ENCODE data around the gene FLII.
A peak's percentile ranks its signal among the peaks of the same experiment; 100 is the strongest.
"Not testable (repeated sequence)": the region's sequence is repeated elsewhere in the genome, so short reads cannot be mapped to it uniquely, and the experiment has no call there.

The FLII gene

DNA sequence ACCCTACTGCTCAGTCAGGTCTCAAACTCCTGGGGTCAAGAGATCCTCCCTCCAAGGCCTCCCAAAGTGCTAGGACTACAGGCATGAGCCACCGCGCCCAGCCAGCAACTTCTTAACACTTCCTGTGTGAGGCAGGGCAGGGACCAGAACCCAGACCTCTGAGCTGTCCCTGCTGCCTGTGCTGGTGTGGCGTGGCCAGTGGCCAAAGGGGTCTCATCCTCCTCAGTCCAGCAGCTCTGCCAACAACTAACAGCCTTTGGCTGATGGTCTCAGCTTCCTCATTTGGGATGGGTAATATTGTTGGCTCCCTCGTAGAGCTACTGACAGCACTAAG is 34.5 kb downstream of the FLII start:
- no peak for DNase-seq (ENCODE audit: low read depth in 2 of 2)

DNA sequence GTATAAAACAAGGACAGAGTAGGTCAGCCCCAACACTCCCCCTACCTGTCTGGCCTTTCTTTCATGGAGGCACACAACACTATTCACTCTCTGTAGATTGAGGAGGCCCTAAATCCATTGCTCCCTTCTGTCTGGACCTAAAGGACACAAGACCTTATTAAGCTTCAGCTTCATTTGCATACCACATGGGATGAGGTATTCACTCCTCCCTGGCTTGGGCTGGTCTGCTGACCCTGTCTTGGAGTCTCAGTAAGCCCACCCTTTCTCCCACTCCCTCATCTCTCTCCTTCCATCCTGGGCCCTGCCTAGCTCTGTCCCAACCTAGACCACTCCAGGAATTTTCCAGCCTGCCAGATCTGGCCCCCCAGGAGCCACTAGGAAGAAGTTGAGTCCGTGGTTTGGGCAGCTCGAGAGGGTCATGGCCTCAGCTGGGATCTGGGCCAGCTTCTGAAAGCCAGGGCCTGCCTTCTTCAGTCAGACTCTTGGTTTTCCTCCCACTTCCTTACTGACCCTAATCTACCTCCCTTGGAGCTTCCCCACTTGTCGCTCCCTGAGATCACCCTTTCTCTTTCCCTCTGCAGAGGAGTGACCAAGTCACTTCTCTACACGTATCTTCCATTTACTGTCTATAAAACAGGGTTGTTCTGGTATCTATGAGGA is 39.7 kb downstream of the FLII start:
- DNase-seq (ENCODE audit: low read depth in 2 of 2), result no peak

DNA sequence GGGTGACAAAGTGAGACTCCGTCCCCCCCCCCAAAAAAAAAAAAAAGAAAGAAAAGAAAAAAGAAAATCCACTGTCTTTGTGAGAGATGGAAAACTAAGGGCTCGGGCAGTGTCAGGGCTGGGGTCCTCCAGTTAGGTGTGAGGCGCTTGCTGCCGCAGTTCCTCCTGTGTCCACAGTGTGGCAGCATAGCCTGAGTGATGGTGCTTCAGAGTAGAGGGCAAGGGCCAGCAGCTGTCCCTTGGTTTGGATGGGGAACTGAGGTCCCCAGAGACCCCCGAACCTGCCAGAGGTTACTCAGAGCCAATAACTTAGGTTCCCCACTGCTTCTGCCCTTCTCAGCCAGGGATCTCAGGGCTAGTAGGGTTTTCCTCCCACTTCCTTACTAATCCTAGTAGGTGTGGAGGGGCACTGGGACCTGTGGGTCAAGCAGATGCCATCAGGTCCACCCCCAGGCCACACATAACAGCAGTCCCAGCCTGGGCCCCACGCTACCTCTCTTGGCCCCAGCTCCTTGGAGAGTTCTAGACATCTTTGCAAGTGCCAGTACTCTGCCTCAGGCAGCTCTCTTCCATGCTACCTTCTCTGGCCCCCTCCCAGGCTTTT is 41.0 kb downstream of the FLII start:
- DNase-seq (ENCODE audit: low read depth in 2 of 2), result peak; percentile 34 to 48

DNA sequence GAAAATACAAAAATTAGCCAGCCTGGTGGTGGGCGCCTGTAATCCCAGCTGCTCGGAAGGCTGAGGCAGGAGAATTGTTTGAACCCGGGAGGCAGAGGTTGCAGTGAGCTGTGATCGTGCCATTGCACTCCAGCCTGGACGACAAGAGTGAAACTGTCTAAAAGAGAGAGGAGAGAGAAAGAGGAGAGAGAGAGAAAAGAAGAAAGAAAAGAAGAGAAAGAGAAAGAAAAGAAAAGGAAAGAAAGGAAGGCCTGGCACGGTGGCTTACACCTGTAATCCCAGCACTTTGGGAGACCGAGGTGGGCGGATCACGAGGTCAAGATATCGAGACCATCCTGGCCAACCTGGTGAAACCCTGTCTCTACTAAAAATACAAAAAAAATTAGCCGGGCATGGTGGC is 41.6 kb downstream of the FLII start:
- not testable (repeated sequence) for DNase-seq (ENCODE audit: low read depth in 2 of 2)

DNA sequence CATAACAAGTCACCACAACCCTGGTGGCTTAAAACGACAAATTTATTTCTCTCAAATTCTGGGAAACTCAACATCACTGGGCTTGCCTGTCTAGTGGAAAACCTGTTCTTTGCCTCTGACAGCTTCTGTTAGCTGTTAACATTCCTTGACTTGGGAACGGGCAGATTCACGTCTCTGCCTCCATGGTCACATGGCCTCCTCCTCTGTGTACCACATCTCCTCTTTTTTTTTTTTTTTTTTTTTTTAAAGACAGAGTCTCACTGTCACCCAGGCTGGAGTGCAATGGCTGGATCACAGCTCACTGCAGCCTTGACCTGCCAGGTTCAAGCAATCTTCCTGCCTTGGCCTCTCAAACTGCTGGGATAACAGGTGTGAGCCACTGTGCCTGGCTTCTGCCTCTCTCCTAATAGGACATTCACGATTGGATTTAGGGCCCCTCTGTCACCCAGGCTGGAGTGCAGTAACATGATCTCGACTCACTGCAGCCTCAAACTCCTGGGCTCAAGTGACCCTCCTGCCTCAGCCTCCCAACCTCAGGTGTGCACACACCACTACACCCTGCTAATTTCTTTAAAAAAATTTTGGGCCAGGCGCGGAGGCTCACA is 44.8 kb downstream of the FLII start:
- DNase-seq (ENCODE audit: low read depth in 2 of 2), result no peak

DNA sequence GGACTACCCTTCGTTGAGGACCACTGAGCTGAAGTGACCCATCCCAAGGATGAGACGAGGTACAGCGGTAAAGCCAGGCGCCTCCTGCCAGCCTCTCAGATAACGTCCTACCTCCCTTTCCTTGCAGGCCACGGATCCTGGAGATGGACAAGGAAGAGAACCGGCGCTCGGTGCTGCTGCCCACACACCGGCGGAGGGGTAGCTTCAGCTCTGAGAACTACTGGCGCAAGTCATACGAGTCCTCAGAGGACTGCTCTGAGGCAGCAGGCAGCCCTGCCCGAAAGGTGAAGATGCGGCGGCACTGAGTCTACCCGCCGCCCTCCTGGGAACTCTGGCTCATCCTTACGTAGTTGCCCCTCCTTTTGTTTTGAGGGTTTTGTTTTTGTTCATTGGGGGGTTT is 50.4 kb downstream of the FLII start:
- DNase-seq (ENCODE audit: low read depth in 2 of 2), result no peak

DNA sequence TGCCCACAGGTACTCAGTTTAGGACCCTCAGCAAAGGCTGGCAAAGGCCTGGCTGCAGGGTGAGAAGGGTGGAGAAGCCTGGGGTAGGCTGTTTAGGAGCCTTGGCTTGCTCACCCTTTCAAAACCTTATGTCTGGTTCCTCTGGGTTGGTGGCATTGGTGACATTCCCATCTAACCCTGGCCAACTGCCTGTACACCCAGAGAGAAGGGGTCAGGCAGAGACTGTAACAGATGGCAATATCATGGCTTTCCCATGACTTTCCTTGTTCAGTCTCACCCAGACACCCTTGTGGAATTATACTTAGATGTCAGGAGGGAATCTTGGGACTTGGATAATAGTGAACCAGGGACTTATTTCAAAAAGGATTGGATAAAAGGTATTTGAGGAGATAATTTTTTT is 51.6 kb downstream of the FLII start:
- no peak for DNase-seq (ENCODE audit: low read depth in 2 of 2)

DNA sequence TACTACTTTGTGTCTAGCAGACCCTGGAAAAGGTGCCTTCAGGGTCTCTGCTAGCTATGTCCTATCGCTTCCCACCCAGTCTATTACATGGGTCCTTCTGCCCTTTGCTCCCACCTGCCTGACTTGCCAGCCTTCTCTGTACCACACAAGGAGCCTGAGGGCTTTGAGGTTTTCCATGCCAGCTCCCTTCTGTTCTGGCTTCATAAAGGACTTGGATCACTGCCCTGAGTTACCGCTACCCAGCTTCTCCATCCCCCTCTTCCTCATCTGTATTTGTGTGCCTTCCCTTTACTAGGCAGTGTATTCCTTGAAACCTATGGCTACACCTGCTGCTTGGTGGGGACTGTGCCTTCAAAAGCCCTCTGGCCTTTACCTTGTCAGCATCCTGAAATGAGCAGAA is 52.7 kb downstream of the FLII start:
- no peak for DNase-seq (ENCODE audit: low read depth in 2 of 2)

DNA sequence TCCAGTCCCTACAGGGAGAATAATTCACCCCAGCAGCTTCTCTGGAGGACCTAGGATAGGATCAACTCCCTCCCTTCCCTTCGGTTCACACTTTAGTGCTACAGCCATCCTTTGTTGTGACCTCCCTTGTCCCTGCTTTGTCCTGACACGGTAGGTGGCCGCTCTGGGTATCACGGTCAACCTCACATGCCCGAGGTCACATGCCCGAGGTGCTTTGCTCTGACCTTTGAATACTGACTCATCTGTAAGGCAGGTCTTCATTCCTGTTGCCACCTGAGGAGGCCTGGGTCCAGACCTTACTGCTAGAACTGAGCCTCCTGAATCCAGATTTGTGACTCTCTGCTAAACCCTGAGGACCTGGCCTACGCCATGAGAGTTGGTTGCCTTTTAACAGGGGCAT is 55.2 kb downstream of the FLII start:
- no peak for DNase-seq (ENCODE audit: low read depth in 2 of 2)

DNA sequence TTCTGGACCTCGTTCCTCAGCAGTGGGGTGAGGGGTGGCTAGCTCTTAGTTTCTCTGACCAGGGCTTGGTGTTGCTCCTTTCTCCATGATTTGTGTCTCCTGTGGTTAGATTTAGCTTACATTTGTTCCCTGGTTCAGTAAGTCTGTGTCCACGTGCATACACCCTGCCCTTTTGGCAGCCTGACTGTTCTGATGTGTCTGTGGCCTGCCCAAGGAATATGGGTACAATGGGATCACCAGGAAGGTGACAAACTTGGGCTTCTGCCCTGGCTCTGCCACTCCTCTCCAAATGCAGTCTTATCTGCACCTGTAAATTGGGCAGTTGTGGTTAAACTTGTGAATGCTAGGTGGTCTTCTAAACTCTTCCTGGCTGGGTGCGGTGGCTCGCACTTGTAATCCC is 57.4 kb downstream of the FLII start:
- DNase-seq (ENCODE audit: low read depth in 2 of 2), result no peak

DNA sequence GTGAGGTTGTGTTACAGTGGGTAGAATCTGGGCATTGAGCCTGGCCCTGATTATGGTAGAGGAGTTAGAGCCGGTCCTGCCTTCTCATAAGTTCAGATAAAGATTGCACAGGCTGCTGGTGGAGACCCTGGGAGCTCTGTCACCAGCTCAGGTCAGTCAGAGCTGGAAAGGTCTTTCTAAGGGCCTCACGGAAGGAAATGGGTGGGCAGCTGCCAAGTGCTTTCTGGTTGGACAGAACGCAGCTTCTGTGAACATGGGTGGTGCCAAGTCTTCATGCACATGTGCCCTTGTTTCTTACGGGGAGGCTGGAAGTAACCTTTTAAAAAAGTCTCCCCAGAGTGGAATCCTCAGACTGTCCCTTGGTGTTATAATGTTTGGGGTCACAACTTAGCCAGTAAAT is 60.0 kb downstream of the FLII start:
- no peak for DNase-seq (ENCODE audit: low read depth in 2 of 2)

DNA sequence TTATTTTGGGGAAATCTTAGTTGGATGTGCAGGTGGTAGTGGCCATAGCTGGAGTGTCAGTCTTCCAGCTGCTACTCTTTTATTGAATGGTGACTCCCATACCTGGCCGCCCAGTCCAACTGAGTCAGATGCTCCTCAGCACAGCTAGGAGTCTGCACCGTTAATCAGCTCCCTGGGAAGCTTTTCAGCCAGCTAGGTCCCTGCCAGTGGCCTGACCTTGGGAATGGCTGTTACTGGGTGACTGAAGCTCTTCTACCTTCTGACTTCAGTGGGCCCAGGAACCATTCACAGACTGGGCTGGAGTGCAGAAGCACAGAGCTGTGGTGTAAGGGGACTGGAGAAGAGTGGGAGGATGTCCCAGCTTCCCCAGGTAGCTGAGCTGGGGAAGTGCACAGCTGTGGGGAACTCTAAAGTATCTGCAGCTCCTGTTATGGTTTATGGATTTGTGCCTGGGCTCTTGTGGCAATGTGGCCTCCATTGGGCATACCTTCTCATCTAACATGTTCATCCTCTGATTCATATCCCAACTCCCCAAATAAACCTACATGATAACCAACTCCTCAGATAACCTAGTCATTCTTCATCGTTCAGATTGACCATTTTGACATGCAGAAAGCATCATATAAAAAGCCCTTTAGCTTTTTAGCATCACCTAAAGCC is 60.9 kb downstream of the FLII start:
- DNase-seq (ENCODE audit: low read depth in 2 of 2), result no peak

DNA sequence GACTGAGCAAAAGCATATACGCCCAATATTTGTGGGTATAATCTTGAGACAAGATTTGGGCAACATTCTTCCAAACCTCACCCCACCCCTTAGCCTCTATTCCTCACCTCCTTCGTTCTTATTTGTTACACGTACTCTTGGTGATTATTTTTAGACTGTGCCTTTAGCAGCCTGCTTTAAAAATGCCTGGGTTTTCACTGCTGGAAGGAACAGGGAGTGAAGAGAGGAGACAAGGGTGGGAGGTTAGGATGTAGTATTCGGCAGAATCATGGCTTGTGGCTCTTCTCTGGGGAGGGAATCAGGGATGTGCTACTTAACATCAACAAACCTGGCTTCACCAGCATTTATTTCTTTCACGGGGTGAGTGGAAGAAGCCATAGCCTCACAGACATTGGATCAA is 63.3 kb downstream of the FLII start:
- no peak for DNase-seq (ENCODE audit: low read depth in 2 of 2)
